Cardiac fibroblast (primary cell): ENCODE data around the gene TNFRSF25.

ENCODE experiments used
- DNase-seq, 2 donors: peaks; one replicate each; pipeline versions ENCODE4 v3.0.0 to v3.0.0-alpha.2; 2010; ENCODE audit warnings: low read depth in 2 of 2
- H3K4me3 ChIP-seq, 2 donors: replicated peaks in 1 of 2; 1 replicate in 1 of 2; 2 replicates in 1 of 2; pipeline ENCODE4 v1.5.1; 2011; ENCODE audit warnings: low read depth in 2 of 2, low read length in 2 of 2, mild to moderate bottlenecking in 2 of 2, moderate library complexity in 1 of 2
- TF ChIP-seq, protein P1 (sequence below): IDR thresholded peaks from one replicate; pipeline ENCODE4 v1.5.1; 2011; ENCODE audit warnings: low read depth, mild to moderate bottlenecking, low read length, inconsistent platforms

TNFRSF25 gene

DNA sequence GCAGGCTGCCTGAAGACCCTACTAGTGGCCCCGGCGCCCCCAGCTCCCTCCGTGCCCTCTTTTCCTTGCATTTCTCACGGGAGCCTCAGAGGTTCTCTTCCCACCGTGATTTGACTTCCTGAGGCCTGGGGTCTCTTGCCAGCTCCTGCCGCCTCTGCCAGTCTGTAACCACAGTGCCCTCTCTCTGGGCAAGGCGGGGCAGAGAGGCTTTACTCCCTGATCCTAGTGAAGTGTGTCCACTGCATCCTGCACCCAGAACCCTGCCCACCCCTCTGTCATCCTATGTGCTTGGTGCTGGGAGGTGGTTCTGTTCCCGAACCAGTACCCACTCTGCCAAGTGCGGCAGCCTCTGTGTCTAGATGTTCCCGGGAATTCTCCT is 39.0 kb downstream of the TNFRSF25 start:
- no peak for DNase-seq
- TF ChIP-seq, protein P1, sequence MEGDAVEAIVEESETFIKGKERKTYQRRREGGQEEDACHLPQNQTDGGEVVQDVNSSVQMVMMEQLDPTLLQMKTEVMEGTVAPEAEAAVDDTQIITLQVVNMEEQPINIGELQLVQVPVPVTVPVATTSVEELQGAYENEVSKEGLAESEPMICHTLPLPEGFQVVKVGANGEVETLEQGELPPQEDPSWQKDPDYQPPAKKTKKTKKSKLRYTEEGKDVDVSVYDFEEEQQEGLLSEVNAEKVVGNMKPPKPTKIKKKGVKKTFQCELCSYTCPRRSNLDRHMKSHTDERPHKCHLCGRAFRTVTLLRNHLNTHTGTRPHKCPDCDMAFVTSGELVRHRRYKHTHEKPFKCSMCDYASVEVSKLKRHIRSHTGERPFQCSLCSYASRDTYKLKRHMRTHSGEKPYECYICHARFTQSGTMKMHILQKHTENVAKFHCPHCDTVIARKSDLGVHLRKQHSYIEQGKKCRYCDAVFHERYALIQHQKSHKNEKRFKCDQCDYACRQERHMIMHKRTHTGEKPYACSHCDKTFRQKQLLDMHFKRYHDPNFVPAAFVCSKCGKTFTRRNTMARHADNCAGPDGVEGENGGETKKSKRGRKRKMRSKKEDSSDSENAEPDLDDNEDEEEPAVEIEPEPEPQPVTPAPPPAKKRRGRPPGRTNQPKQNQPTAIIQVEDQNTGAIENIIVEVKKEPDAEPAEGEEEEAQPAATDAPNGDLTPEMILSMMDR = no peak
- no peak overlapping the region for H3K4me3 ChIP-seq

DNA sequence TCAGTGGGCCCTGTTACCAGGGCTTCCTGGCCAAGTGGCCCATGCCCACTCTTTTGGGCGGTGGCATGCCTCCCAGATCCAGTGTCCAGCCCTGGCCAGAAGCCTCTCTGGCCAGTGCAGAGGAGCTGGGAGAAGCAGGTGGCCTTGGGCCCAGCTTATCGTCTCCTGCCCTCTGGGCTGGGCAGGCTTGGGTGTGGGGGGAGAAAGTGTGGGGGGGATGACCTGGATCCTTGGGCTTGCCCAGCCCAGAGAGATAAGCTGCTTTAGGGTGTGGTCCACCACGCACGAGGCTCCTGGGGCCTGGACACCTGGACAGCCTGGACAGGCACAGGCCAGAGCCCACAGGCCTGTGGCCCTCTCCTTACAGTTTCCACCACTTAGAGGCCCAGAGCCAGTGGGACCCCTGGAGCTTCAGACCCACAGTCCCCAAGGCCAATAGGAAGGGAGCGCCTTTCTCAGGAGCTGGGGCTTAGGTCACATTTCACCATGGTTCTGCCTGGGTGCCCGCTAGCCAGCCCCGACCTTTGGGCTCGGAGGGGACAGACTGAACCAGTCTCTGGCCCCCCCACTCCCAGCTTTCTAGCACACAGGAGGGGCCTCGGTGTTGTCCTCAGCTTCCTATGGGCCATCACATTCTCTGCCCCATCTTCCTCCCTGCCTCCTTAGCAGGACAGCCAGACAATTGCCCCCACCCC is 39.5 kb downstream of the TNFRSF25 start:
- no peak overlapping the region for H3K4me3 ChIP-seq
- TF ChIP-seq, protein P1 = no peak
- DNase-seq = no peak

DNA sequence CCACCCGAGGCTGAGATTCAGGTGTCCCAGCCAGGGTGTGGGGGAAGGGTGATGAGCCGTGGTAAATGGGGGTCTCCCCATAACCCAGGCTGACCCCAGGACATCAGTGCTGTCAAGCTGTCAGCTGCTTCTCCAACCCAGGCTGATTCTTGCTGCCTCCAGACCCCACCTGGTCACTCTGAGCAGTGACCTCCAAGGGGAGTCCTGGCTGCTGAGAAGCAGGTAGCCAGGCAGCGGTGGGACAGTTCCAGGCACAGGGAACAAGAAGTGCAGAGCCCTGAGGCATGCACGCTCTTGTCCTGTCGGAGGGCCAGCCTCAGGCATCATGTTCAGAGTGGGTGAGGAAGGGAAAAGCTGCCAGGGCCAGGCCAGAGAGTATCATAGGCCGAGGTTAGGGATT is 40.3 kb downstream of the TNFRSF25 start:
- TF ChIP-seq, protein P1 = no peak
- DNase-seq = no peak
- no peak overlapping the region for H3K4me3 ChIP-seq

DNA sequence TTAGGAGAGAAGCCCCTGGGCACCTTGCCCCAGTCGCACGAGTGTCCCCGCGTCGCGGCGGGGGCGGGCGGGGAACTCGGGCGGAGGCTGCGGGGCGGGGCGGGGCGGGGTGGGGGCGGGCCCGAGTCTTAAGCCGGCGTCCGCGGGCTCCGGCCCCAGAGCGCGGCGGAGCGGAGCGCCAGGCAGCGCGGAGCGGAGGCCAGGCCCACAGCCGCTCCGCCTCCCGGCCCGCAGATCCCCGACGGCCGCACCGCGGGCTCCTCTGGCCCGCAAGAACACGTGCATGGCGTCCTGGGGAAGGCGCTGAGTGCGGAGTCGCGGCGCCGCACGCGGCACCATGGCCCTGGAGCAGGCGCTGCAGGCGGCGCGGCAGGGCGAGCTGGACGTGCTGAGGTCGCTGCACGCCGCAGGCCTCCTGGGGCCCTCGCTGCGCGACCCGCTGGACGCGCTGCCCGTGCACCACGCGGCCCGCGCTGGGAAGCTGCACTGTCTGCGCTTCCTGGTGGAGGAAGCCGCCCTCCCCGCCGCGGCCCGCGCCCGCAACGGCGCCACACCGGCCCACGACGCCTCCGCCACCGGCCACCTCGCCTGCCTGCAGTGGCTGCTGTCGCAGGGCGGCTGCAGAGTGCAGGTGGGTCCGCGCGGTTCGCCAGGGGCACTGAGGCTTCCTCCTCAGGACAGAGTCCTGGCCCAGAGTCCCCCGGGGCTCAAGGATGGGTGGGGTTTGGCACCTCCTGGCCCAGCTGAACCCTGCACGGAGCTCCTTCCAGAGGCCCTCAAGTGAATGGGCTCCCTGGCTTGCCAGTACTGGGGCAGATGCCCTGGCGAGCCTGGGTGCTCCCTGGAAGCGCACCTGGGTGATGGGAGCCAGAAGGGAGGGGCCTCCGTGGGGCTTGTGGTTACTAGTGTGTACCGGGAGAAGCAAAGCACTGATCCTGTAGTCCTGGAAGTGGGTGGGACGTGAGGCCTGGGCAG is 41.1 kb downstream of the TNFRSF25 start, which contains the start of gene ESPN:
Gene ESPN (plus strand): TSS at position 158 of the 975 bp plus-strand sequence. CDS start 180 bp downstream, at position 338.
- no peak within 1 kb of the TSS for H3K4me3 ChIP-seq
- TF ChIP-seq, protein P1 = no peak
- DNase-seq = no peak

DNA sequence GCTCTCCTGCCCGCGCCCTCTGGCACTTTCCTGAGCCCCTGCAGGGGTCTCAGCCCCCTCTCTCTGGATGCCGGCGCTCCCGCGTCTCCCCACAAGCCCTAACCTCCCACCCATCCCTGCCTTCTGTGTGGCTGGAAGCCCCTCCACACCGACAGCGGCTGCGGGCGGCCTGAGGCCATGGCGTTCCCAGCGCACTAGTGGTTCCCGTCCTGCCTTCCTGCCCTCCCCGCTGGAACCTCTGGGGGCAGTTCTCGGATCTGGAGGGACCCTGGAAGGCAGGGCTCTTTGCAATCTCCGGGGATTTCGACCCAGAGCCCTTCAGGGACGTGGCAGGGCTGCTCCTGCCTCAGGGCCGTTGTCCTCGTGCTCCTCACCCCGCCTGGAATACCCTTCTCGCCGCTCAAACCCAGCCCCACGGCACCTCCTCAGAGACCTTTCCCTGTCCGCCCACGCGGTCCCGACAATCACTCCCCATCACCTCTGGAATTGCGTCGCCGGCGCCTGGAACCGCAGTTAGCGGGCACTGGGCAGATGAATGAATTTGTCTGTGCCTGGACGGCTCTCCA is 41.9 kb downstream of the TNFRSF25 start:
- DNase-seq = no peak
- no peak overlapping the region for H3K4me3 ChIP-seq
- TF ChIP-seq, protein P1 = no peak

DNA sequence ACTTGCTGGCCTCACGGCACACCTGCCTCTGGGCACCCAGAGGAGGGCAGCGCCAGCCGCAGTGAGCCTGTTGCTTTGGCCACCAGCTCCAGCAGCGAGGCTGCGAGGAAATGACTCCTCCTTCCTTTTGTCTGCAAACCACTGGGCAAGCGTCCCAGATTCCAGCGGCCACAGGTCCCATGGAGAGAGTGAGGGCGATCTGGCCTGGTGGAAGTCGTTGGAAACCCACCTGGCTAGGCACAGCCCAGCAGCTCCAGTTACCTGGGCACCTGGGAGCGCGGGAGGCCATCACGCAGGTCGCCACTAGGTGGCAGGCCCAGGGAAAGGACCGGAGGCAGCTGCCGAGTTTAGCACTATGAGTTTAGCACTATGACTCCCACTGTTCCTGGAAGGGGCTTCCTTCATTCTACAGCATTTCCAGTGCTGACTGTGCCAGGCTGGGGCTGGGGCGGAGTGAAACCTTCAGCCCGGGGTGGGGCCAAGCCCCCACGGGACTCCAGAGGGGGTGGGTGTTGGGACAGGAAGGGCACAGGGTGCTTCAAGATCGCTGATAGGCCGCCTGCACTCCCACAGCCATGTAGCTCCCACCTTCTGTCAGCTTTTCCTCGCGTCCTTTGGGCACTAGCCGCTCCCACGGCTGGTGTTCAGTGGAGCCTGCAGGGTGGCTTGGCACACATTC is 42.5 kb downstream of the TNFRSF25 start:
- no peak overlapping the region for H3K4me3 ChIP-seq
- TF ChIP-seq, protein P1 = peak; percentile 54
- peak; percentile 63 to 76 for DNase-seq
